Muscle of leg (tissue), 11 donors: ENCODE measurements around the gene ABCA7. TPM values are rescaled to one million over a fixed set of nuclear protein-coding genes. Genes with fewer than 3 reads are reported as not detected.

Experiments
- DNase-seq: peaks from one replicate; pipeline ENCODE4 v3.0.0; 2013
- H3K27ac ChIP-seq: one replicate; pipeline ENCODE4 v1.5.1; 2013; ENCODE audit warnings: mild to moderate bottlenecking, low read length, control low read depth
- H3K27me3 ChIP-seq: one replicate; pipeline ENCODE4 v1.6.1; 2013; ENCODE audit warnings: low read length; ENCODE audit not compliant: control insufficient read depth, insufficient read depth
- H3K36me3 ChIP-seq: one replicate; pipeline ENCODE4 v1.6.1; 2013; ENCODE audit warnings: low read length; ENCODE audit not compliant: control insufficient read depth, insufficient read depth
- H3K4me1 ChIP-seq: one replicate; pipeline ENCODE4 v1.6.1; 2013; ENCODE audit warnings: low read length; ENCODE audit not compliant: control insufficient read depth, insufficient read depth
- H3K4me3 ChIP-seq: one replicate; pipeline ENCODE4 v1.5.1; 2013; ENCODE audit warnings: low read length, control low read depth
- H3K9me3 ChIP-seq: replicated peaks from 2 replicates; pipeline ENCODE4 v1.6.1; 2013; ENCODE audit warnings: low read depth, low read length; ENCODE audit not compliant: control insufficient read depth
- WGBS: methylation state at CpG from one replicate; pipeline ENCODE4 v1.1.5; 2013; ENCODE audit warnings: missing lambda C conversion rate; ENCODE audit not compliant: insufficient coverage; 5-methylcytosine and 5-hydroxymethylcytosine counted together
- polyA plus RNA-seq, 8 donors: library from polyadenylated mRNA; unstranded; fragments of 120-200 nt; gene quantifications; one replicate each; pipeline versions ENCODE4 v1.2.1 to v1.2.3, GENCODE V29; 2013; ENCODE audit warnings: inconsistent platforms in 1 of 8, low replicate concordance in 1 of 8; ENCODE audit not compliant: insufficient read length in 8 of 8, insufficient read depth in 1 of 8
- total RNA-seq: library from RNA; stranded (reverse); fragments of 120-200 nt; gene quantifications from one replicate; pipeline ENCODE4 v1.2.4, GENCODE V29; 2013

Gene ABCA7
- total and polyA plus RNA-seq, 9 donors: 7.9 to 23.0 (median 12.6) TPM

GRCh38 chr19:1057176-1057855 is 17.4 kb downstream of the ABCA7 start:
- no peak for DNase-seq
- Histone ChIP-seq H3K36me3 (peaks cover 27% of the 10 kb centered on the region), H3K4me3 (no peak overlapping the region), H3K9me3 (peaks cover 44% of the 10 kb centered on the region), H3K27ac (no peak overlapping the region), H3K4me1 (no peaks in the 10 kb centered on the region), H3K27me3 (peaks cover 2% of the 10 kb centered on the region)
- 83% methylated on average over 1 of the region's 3 CpGs for WGBS

- Histone ChIP-seq H3K4me3 (no peak overlapping the region), H3K27ac (no peak overlapping the region), H3K36me3 (peaks cover 27% of the 10 kb centered on the region), H3K27me3 (peaks cover 2% of the 10 kb centered on the region), H3K9me3 (peaks cover 44% of the 10 kb centered on the region), H3K4me1 (no peaks in the 10 kb centered on the region)
- WGBS: 100% methylated on average over 4 of the region's 5 CpGs
- DNase-seq: no peak
These were observed 18.2 kb downstream of the ABCA7 start for GRCh38 chr19:1058112-1058511.

- DNase-seq: no peak
- Histone ChIP-seq H3K36me3 (peaks cover 23% of the 10 kb centered on the region), H3K27ac (no peak overlapping the region), H3K27me3 (peaks cover 25% of the 10 kb centered on the region), H3K4me3 (no peak overlapping the region), H3K4me1 (peaks cover 13% of the 10 kb centered on the region), H3K9me3 (peaks cover 36% of the 10 kb centered on the region)
- 56% methylated on average over 1 of the region's 5 CpGs for WGBS
These were observed 20.8 kb downstream of the ABCA7 start for GRCh38 chr19:1060689-1061088.

- DNase-seq: no peak
- H3K36me3 ChIP-seq: peaks cover 10% of the 10 kb centered on the region
- WGBS: 92% methylated on average over 20 of the region's 20 CpGs
- H3K9me3 ChIP-seq: peaks cover 23% of the 10 kb centered on the region
- H3K4me3 ChIP-seq: no peak overlapping the region
- H3K4me1 ChIP-seq: peaks cover 23% of the 10 kb centered on the region
- no peak overlapping the region for H3K27ac ChIP-seq
- peaks cover 36% of the 10 kb centered on the region for H3K27me3 ChIP-seq
These were observed 22.1 kb downstream of the ABCA7 start for GRCh38 chr19:1061987-1062386.

GRCh38 chr19:1062387-1063029 is 22.6 kb downstream of the ABCA7 start:
- WGBS: 82% methylated on average over 15 of the region's 17 CpGs

GRCh38 chr19:1063030-1063908 is 23.4 kb downstream of the ABCA7 start:
- H3K4me1 ChIP-seq: peaks cover 29% of the 10 kb centered on the region
- H3K36me3 ChIP-seq: peaks cover 7% of the 10 kb centered on the region
- H3K27me3 ChIP-seq: peaks cover 48% of the 10 kb centered on the region
- no peak overlapping the region for H3K27ac ChIP-seq
- no peak for DNase-seq
- 92% methylated on average over 28 of the region's 37 CpGs for WGBS
- H3K4me3 ChIP-seq: no peak overlapping the region
- peaks cover 11% of the 10 kb centered on the region for H3K9me3 ChIP-seq

More at GRCh38 chr19:1062387-1063029, 22.6 kb downstream of the ABCA7 start:
- peaks cover 28% of the 10 kb centered on the region for H3K4me1 ChIP-seq
- peaks cover 8% of the 10 kb centered on the region for H3K36me3 ChIP-seq
- DNase-seq: no peak
- no peak overlapping the region for H3K27ac ChIP-seq
- H3K9me3 ChIP-seq: peaks cover 18% of the 10 kb centered on the region
- H3K27me3 ChIP-seq: peaks cover 41% of the 10 kb centered on the region
- H3K4me3 ChIP-seq: no peak overlapping the region

GRCh38 chr19:1063909-1064660 is 24.2 kb downstream of the ABCA7 start:
- Histone ChIP-seq H3K27me3 (peaks cover 56% of the 10 kb centered on the region), H3K4me3 (no peak overlapping the region), H3K36me3 (no peaks in the 10 kb centered on the region), H3K27ac (no peak overlapping the region), H3K9me3 (peaks cover 3% of the 10 kb centered on the region), H3K4me1 (peaks cover 29% of the 10 kb centered on the region)
- WGBS: 84% methylated on average over 33 of the region's 37 CpGs
- DNase-seq: no peak

- Histone ChIP-seq H3K9me3 (peaks cover under 1% of the 10 kb centered on the region), H3K27ac (no peak overlapping the region), H3K4me1 (peaks cover 33% of the 10 kb centered on the region), H3K4me3 (no peak overlapping the region), H3K36me3 (no peaks in the 10 kb centered on the region), H3K27me3 (peaks cover 65% of the 10 kb centered on the region)
- DNase-seq: peak; percentile 72
- 9% methylated on average over 54 of the region's 60 CpGs for WGBS
These were observed 25.0 kb downstream of the ABCA7 start for GRCh38 chr19:1064661-1065605.

GRCh38 chr19:1065606-1066109 is 25.8 kb downstream of the ABCA7 start:
- Histone ChIP-seq H3K36me3 (no peaks in the 10 kb centered on the region), H3K9me3 (no peaks in the 10 kb centered on the region), H3K27ac (no peak overlapping the region), H3K4me3 (no peak overlapping the region), H3K4me1 (peaks cover 34% of the 10 kb centered on the region), H3K27me3 (peaks cover 72% of the 10 kb centered on the region)
- peak; percentile 49 for DNase-seq
- 37% methylated on average over 13 of the region's 17 CpGs for WGBS
